ENCODE data around the gene MAGEB17. TPM values are rescaled to one million over a fixed set of nuclear protein-coding genes. Genes with fewer than 3 reads are reported as not detected.
"Not testable (repeated sequence)": the region's sequence is repeated elsewhere in the genome, so short reads cannot be mapped to it uniquely, and the experiment has no call there.

The MAGEB17 gene
- total RNA-seq, 1 donor = not detected

- no peak overlapping the region for H3K4me3 ChIP-seq (ENCODE audit: low read depth, low read length)
- TF ChIP-seq, protein P1, sequence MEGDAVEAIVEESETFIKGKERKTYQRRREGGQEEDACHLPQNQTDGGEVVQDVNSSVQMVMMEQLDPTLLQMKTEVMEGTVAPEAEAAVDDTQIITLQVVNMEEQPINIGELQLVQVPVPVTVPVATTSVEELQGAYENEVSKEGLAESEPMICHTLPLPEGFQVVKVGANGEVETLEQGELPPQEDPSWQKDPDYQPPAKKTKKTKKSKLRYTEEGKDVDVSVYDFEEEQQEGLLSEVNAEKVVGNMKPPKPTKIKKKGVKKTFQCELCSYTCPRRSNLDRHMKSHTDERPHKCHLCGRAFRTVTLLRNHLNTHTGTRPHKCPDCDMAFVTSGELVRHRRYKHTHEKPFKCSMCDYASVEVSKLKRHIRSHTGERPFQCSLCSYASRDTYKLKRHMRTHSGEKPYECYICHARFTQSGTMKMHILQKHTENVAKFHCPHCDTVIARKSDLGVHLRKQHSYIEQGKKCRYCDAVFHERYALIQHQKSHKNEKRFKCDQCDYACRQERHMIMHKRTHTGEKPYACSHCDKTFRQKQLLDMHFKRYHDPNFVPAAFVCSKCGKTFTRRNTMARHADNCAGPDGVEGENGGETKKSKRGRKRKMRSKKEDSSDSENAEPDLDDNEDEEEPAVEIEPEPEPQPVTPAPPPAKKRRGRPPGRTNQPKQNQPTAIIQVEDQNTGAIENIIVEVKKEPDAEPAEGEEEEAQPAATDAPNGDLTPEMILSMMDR (IDR thresholded peaks at IDR 0.05; ENCODE audit: insufficient read depth, low read length) = no peak
- no peak for DNase-seq (ENCODE audit: low read depth)
Measured at GRCh38 chrX:16171944-16172343, 4.7 kb downstream of the MAGEB17 start.

GRCh38 chrX:16172391-16172790 lies 5.1 kb downstream of the MAGEB17 start:
- TF ChIP-seq, protein P1 (IDR thresholded peaks at IDR 0.05; ENCODE audit: insufficient read depth, low read length) = no peak
- DNase-seq (ENCODE audit: low read depth) = no peak

GRCh38 chrX:16175329-16176061 lies 8.2 kb downstream of the MAGEB17 start:
- no peak for DNase-seq (ENCODE audit: low read depth)
- TF ChIP-seq, protein P1 (IDR thresholded peaks at IDR 0.05; ENCODE audit: insufficient read depth, low read length) = no peak
- no peak overlapping the region for H3K4me3 ChIP-seq (ENCODE audit: low read depth, low read length)

More at GRCh38 chrX:16172391-16172790, 5.1 kb downstream of the MAGEB17 start:
- H3K4me3 ChIP-seq (ENCODE audit: low read depth, low read length) = no peak overlapping the region

DNA sequence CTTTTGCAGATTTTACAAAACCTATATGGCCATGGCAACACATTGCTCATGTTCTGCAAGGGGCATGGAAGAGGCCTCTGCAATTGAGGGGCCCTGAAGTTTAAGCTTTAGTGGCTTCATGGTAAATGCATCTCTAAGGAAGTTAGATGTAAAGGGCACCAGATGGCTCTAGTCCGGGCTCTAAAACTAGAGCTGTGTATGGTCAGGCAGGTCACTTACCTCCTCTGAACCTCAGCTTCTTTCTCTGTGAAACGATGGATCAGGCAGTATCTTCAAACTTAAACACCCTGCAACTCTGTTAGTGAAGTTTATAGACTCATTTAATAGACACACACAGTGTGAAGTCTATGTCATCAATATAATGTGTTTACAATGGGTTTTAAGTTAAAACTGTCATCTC lies 10.0 kb downstream of the MAGEB17 start:
- DNase-seq (ENCODE audit: low read depth) = no peak
- TF ChIP-seq, protein P1 (IDR thresholded peaks at IDR 0.05; ENCODE audit: insufficient read depth, low read length) = no peak
- no peak overlapping the region for H3K4me3 ChIP-seq (ENCODE audit: low read depth, low read length)

GRCh38 chrX:16183843-16184242 lies 16.6 kb downstream of the MAGEB17 start:
- not testable (repeated sequence) for H3K4me3 ChIP-seq (ENCODE audit: low read depth, low read length); DNase-seq (ENCODE audit: low read depth)

- DNase-seq (ENCODE audit: low read depth) = peak; percentile 67
- TF ChIP-seq, protein P1 (IDR thresholded peaks at IDR 0.05; ENCODE audit: insufficient read depth, low read length) = no peak
- no peak overlapping the region for H3K4me3 ChIP-seq (ENCODE audit: low read depth, low read length)
Measured at GRCh38 chrX:16185725-16186136, 18.4 kb downstream of the MAGEB17 start.

DNA sequence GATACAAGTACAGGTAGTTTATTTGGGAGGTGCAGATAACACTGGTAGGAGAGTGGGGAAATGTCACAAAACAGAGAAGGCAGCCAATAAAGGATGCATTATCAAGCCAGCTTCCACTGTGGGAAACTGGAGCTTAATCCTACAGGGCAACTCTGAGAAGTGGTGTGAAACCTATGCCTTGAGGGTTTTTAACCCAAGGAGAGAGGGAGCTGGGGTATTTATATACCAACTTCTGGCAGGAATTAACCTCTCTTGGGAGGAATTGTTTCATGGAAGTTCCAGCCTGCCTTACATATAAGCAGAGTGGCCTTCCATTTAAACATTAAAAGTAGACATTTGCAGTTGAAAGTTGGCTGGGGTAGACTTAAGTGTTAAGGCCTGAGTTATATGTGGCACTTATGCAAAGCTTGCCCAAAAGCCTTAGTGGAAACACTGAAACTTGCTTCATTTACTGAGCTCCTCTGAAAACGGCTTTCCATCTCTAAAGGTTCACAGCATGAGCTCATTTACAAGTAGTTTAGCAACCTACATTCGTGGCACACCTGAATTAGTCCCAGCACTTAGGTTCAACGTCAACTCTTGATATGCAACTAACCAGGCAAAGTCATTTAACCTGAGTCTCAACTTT lies 19.2 kb downstream of the MAGEB17 start:
- TF ChIP-seq, protein P1 (IDR thresholded peaks at IDR 0.05; ENCODE audit: insufficient read depth, low read length) = no peak
- no peak overlapping the region for H3K4me3 ChIP-seq (ENCODE audit: low read depth, low read length)
- DNase-seq (ENCODE audit: low read depth) = no peak
